DND-41 (cell line): ENCODE data around the gene KRTAP3-1.

Experiments used
- EZH2 ChIP-seq: IDR thresholded peaks from 3 replicates; pipeline ENCODE4 v1.6.1; 2012; ENCODE audit warnings: borderline replicate concordance, low read depth, mild to moderate bottlenecking, moderate library complexity, low read length, inconsistent platforms; ENCODE audit not compliant: severe bottlenecking
- TF ChIP-seq, protein P1 (sequence below): IDR thresholded peaks from 2 replicates; pipeline ENCODE4 v1.5.1; 2012; ENCODE audit warnings: borderline replicate concordance, low read length, moderate library complexity, mild to moderate bottlenecking; ENCODE audit not compliant: poor library complexity, severe bottlenecking; ENCODE audit errors: extremely low read depth

DNA sequence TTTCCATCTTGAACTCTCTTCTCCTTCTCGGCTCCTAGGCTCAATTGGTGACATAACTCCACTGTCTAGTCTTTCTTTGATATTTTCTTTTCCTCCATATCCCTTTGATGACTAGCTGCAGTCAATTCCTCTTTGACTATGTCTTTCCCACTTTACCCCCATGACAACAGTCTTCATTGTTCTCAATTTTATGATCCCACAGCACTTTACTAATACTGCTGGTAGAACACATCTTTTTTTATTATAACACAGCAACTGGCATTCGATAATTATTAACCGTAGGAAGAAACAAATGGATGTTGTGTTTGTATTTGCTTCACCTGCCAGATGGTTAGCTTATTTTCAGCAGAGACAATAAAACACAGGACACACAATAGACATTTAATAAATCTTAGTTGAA, 16.3 kb downstream of the KRTAP3-1 start:
- TF ChIP-seq, protein P1, sequence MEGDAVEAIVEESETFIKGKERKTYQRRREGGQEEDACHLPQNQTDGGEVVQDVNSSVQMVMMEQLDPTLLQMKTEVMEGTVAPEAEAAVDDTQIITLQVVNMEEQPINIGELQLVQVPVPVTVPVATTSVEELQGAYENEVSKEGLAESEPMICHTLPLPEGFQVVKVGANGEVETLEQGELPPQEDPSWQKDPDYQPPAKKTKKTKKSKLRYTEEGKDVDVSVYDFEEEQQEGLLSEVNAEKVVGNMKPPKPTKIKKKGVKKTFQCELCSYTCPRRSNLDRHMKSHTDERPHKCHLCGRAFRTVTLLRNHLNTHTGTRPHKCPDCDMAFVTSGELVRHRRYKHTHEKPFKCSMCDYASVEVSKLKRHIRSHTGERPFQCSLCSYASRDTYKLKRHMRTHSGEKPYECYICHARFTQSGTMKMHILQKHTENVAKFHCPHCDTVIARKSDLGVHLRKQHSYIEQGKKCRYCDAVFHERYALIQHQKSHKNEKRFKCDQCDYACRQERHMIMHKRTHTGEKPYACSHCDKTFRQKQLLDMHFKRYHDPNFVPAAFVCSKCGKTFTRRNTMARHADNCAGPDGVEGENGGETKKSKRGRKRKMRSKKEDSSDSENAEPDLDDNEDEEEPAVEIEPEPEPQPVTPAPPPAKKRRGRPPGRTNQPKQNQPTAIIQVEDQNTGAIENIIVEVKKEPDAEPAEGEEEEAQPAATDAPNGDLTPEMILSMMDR = no peak
- no peak for TF ChIP-seq EZH2
